Sigmoid colon (tissue), 7 donors: Measurements from ENCODE around the gene MAP3K3. TPM values are rescaled to one million over a fixed set of nuclear protein-coding genes. Genes with fewer than 3 reads are reported as not detected.

Experiments
- DNase-seq: peaks from one replicate; pipeline ENCODE4 v3.0.0-alpha.2; 2019
- H3K27ac ChIP-seq, 4 donors: fragments of 200-600 bp; sonication (generic); one replicate each; pipeline ENCODE4 v1.5.1; 2016 to 2019; ENCODE audit warnings: mild to moderate bottlenecking in 1 of 4
- H3K27me3 ChIP-seq, 3 donors: fragments of 200-600 bp; sonication (generic); one replicate each; pipeline ENCODE4 v1.5.1; 2019; ENCODE audit warnings: mild to moderate bottlenecking in 1 of 3
- H3K36me3 ChIP-seq, 4 donors: fragments of 200-600 bp; sonication (generic); one replicate each; pipeline ENCODE4 v1.5.1; 2016 to 2019
- H3K4me1 ChIP-seq, 4 donors: fragments of 200-600 bp; sonication (generic); one replicate each; pipeline ENCODE4 v1.5.1; 2017 to 2019
- H3K4me3 ChIP-seq, 4 donors: fragments of 200-600 bp; sonication (generic); one replicate each; pipeline ENCODE4 v1.5.1; 2017 to 2019; ENCODE audit warnings: mild to moderate bottlenecking in 2 of 4, moderate library complexity in 1 of 4
- H3K9me3 ChIP-seq, 4 donors: fragments of 200-600 bp in 3 of 4; sonication (generic) in 3 of 4; one replicate each; pipeline versions ENCODE4 v1.5.1 to v1.6.1; 2013 to 2019
- EP300 ChIP-seq, 4 donors: sonication (generic); formaldehyde crosslinking; IDR thresholded peaks; one replicate each; pipeline ENCODE4 v1.6.1; 2017; ENCODE audit warnings: antibody characterized with exemption in 4 of 4
- POLR2A ChIP-seq, 2 donors: fragments of 450-650 bp; IDR thresholded peaks; one replicate each; pipeline ENCODE4 v1.6.1; 2016; ENCODE audit warnings: antibody characterized with exemption in 2 of 2, mild to moderate bottlenecking in 2 of 2, moderate library complexity in 2 of 2
- POLR2AphosphoS5 ChIP-seq, 4 donors: sonication (generic); formaldehyde crosslinking; IDR thresholded peaks; one replicate each; pipeline ENCODE4 v1.6.1; 2017; ENCODE audit warnings: antibody characterized with exemption in 4 of 4
- WGBS, 2 donors: extraction: QIAGEN DNeasy Blood & Tissue Kit; methylation state at CpG; one replicate each; pipeline ENCODE4 v1.1.7; 2013; 5-methylcytosine and 5-hydroxymethylcytosine counted together
- intact Hi-C: fragments of 100-400 bp; cut with DNase I; formaldehyde crosslinking; loops from one replicate; pipeline ENCODE4 v1.15.1; 2023
- polyA plus RNA-seq, 3 donors: library from polyadenylated mRNA; stranded (reverse); fragments of 200-250 nt; gene quantifications; one replicate each; pipeline ENCODE4 v1.2.3, GENCODE V29; 2013
- total RNA-seq, 4 donors: library from RNA; depleted of rRNA; stranded (reverse); fragments of >200 nt; gene quantifications; one replicate each; pipeline ENCODE4 v1.1.0, GENCODE V29; 2016
- TF ChIP-seq, protein P1 (sequence below), 4 experiments: fragments of 450-650 bp in 3 of 4; fragments of 200-600 bp in 1 of 4; IDR thresholded peaks; one replicate each; pipeline ENCODE4 v1.5.1; 2016 to 2019; ENCODE audit warnings: antibody characterized with exemption in 4 of 4, mild to moderate bottlenecking in 3 of 4, moderate library complexity in 2 of 4
- donor health status: healthy with polysubstance abuse.
- donor health status: Bipolar disorder and iron deficiency.
- donor health status: healthy.

MAP3K3 gene
- total and polyA plus RNA-seq, 7 donors = 4.4 to 68.7 (median 51.5) TPM

DNA sequence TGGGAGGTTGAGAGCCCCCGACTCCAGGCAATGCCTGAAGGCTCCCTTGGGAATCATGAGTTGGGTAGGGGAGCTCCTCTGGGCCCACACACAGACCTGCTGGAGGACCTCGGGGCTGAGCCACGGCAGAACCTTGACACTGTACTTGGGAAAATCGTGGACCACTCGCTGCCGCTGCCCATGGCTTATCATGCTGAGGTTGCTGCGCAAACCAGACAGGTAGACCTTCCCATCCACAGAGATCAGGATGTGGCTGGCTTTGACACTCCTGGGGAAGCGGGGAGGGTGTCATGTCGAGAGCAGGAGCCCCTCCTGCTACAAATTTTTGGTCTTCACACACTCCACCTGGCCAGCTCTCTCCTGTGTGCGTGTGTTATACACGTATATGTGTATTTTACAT is 84.9 kb downstream of the MAP3K3 start:
- Histone ChIP-seq H3K27ac (no peak overlapping the region), H3K36me3 (peaks cover 5 to 92% (median 41%) of the 10 kb centered on the region in 4 donors), H3K4me1 (no peaks in the 10 kb centered on the region), H3K27me3 (no peaks in the 10 kb centered on the region), H3K4me3 (no peak overlapping the region), H3K9me3 (no peaks in the 10 kb centered on the region)
- intact Hi-C loops = no loop called here
- 80 to 91% methylated on average over 11 of the region's 11 CpGs for WGBS, 2 donors
- DNase-seq = no peak
- TF ChIP-seq POLR2A (IDR thresholded peaks at IDR 0.05) (no peak), POLR2AphosphoS5 (IDR thresholded peaks at IDR 0.05) (no peak), EP300 (IDR thresholded peaks at IDR 0.05) (no peak)
- TF ChIP-seq, protein P1, sequence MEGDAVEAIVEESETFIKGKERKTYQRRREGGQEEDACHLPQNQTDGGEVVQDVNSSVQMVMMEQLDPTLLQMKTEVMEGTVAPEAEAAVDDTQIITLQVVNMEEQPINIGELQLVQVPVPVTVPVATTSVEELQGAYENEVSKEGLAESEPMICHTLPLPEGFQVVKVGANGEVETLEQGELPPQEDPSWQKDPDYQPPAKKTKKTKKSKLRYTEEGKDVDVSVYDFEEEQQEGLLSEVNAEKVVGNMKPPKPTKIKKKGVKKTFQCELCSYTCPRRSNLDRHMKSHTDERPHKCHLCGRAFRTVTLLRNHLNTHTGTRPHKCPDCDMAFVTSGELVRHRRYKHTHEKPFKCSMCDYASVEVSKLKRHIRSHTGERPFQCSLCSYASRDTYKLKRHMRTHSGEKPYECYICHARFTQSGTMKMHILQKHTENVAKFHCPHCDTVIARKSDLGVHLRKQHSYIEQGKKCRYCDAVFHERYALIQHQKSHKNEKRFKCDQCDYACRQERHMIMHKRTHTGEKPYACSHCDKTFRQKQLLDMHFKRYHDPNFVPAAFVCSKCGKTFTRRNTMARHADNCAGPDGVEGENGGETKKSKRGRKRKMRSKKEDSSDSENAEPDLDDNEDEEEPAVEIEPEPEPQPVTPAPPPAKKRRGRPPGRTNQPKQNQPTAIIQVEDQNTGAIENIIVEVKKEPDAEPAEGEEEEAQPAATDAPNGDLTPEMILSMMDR (IDR thresholded peaks at IDR 0.05) = no peak

DNA sequence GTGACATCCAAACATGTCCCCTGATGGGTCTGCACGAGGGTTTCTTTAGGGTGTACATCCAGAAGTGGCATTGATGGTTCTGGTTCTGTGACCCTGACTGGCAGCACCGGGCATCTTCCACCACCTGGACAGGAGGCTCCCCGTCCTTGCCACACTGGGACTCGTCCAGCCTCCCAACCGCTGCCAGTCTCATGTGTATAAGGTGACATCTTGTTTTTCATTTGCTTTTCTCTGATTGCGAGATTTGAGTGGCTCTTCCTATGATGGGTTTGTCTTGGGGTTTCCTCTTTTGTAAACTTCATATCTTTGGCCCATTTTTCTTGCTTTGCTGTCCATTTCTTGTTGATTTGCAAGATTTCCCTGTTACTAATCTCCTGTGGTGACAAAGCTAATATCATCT is 86.9 kb downstream of the MAP3K3 start:
- no peaks in the 10 kb centered on the region for H3K27me3 ChIP-seq
- no peaks in the 10 kb centered on the region for H3K9me3 ChIP-seq
- H3K4me1 ChIP-seq = no peaks in the 10 kb centered on the region
- WGBS, 2 donors = 92 to 95% methylated on average over 6 of the region's 6 CpGs
- H3K4me3 ChIP-seq = no peak overlapping the region
- H3K27ac ChIP-seq = no peak overlapping the region
- TF ChIP-seq EP300 (IDR thresholded peaks at IDR 0.05) = no peak
- no peak for TF ChIP-seq POLR2AphosphoS5 (IDR thresholded peaks at IDR 0.05)
- TF ChIP-seq, protein P1 (IDR thresholded peaks at IDR 0.05) = no peak
- TF ChIP-seq POLR2A (IDR thresholded peaks at IDR 0.05) = no peak
- no peak for DNase-seq
- peaks cover 5 to 98% (median 46%) of the 10 kb centered on the region in 4 donors for H3K36me3 ChIP-seq
- intact Hi-C loops = no loop called here

DNA sequence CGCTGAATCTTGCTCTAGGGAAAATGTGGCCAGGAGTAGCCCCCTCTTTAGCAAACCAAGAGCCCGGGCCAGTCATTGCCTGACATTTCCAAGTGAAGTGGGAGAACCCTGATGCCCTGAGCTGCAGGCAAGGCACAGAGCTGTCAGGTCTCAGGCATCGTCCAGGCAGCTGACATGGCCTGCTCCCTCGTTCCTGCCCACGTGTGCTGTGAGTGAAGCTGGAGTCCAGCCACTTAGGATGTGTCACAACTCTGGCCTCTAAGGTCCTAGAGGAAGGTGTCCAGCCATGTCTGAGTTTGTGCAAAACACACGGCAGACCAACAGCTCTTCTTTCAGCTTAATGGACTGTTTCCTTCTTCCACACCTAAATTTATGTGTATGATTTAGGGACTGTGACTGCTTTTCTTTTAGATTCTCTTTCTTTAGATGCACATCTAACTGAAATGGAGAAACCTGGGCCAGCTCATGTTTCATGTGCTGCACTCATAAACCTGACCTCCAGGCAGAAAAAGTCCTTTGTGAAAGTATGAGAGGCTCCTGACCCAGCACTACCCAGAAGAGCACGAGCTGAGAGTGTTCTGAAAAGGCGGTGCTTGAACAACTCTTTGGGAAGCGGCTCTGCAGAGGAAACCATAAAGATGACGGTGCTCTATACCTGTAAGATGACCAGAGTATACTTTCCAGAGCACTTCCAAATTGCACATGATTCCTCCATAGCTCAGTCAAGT is 92.5 kb downstream of the MAP3K3 start:
- 87 to 88% methylated on average over 10 of the region's 10 CpGs for WGBS, 2 donors
- Histone ChIP-seq H3K4me1 (no peaks in the 10 kb centered on the region), H3K9me3 (no peaks in the 10 kb centered on the region), H3K27ac (no peak overlapping the region), H3K27me3 (no peaks in the 10 kb centered on the region), H3K36me3 (peaks cover 0 to 59% (median 27%) of the 10 kb centered on the region in 4 donors), H3K4me3 (no peak overlapping the region)
- intact Hi-C loops = no loop called here
- TF ChIP-seq, protein P1 (IDR thresholded peaks at IDR 0.05) = no peak
- no peak for TF ChIP-seq EP300 (IDR thresholded peaks at IDR 0.05)
- TF ChIP-seq POLR2AphosphoS5 (IDR thresholded peaks at IDR 0.05) = no peak
- no peak for TF ChIP-seq POLR2A (IDR thresholded peaks at IDR 0.05)
- no peak for DNase-seq

DNA sequence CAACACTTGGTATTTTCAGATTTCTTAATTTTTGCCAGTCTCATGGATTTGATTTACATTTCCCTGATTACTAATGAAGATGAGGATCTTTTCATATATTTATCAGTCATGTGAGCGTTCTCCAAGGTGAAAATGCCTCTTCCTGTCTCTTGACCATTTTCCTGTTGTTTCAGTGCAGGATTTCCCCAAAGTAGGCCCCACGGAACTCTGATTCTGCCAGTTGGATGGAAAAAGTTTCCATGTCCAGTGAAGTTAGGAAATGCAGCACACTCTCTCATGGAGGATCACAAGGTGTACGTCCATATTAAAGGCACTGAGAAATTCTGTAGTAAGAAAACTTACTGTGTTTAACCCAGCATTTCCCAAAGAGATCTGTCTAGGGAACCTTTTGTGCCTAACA is 94.2 kb downstream of the MAP3K3 start:
- Histone ChIP-seq H3K4me1 (no peaks in the 10 kb centered on the region), H3K9me3 (no peaks in the 10 kb centered on the region), H3K36me3 (peaks cover 0 to 42% (median 16%) of the 10 kb centered on the region in 4 donors), H3K27me3 (no peaks in the 10 kb centered on the region), H3K4me3 (no peak overlapping the region), H3K27ac (no peak overlapping the region)
- no peak for DNase-seq
- TF ChIP-seq, protein P1 (IDR thresholded peaks at IDR 0.05) = no peak
- TF ChIP-seq EP300 (IDR thresholded peaks at IDR 0.05) (no peak), POLR2A (IDR thresholded peaks at IDR 0.05) (no peak), POLR2AphosphoS5 (IDR thresholded peaks at IDR 0.05) (no peak)
- intact Hi-C loops = no loop called here
- WGBS, 2 donors = 90 to 92% methylated on average over 3 of the region's 3 CpGs
